Neural progenitor cell (in vitro differentiated cells): ENCODE data around the gene GPR4.

ENCODE experiments used
- EZH2 ChIP-seq: fragments of 200-600 bp; sonication (generic); IDR thresholded peaks from 2 replicates; pipeline ENCODE4 v1.6.1; 2017; ENCODE audit warnings: antibody characterized with exemption, mild to moderate bottlenecking, moderate library complexity
- EZH2phosphoT487 ChIP-seq: fragments of 200-600 bp; sonication (generic); IDR thresholded peaks from 2 replicates; pipeline ENCODE4 v1.6.1; 2017; ENCODE audit warnings: antibody characterized with exemption
- TF ChIP-seq, protein P1 (sequence below): fragments of 200-600 bp; sonication (generic); IDR thresholded peaks from 2 replicates; pipeline ENCODE4 v1.5.1; 2017; ENCODE audit warnings: antibody characterized with exemption, mild to moderate bottlenecking

DNA sequence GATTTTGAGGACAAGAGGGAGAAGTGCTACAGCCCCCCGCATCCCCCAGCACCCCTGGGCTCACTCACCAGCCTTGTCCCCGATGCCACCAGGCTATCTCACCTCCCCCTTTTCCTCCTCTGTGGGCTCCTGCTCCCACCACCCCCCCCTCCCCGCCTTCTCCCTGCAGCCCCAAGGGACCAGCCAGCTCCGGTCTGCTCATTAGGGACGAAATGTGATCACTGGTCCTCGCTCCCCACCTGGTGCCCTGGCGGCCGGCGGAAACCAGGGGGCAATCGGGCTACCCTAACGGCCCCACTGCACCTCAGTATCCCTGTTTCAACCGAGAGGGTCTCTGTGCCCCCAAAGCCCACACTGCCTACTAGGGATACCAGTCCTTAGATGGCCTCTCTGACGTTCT lies 2.7 kb downstream of the GPR4 start:
- TF ChIP-seq EZH2 (no peak), EZH2phosphoT487 (no peak)
- TF ChIP-seq, protein P1, sequence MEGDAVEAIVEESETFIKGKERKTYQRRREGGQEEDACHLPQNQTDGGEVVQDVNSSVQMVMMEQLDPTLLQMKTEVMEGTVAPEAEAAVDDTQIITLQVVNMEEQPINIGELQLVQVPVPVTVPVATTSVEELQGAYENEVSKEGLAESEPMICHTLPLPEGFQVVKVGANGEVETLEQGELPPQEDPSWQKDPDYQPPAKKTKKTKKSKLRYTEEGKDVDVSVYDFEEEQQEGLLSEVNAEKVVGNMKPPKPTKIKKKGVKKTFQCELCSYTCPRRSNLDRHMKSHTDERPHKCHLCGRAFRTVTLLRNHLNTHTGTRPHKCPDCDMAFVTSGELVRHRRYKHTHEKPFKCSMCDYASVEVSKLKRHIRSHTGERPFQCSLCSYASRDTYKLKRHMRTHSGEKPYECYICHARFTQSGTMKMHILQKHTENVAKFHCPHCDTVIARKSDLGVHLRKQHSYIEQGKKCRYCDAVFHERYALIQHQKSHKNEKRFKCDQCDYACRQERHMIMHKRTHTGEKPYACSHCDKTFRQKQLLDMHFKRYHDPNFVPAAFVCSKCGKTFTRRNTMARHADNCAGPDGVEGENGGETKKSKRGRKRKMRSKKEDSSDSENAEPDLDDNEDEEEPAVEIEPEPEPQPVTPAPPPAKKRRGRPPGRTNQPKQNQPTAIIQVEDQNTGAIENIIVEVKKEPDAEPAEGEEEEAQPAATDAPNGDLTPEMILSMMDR: no peak
